Dermis blood vessel endothelial cell (primary cell): ENCODE results near the gene PXDN. TPM values are rescaled to one million over a fixed set of nuclear protein-coding genes. Genes with fewer than 3 reads are reported as not detected.
A peak's percentile ranks its signal among the peaks of the same experiment; 100 is the strongest.
"Not testable (repeated sequence)": the region's sequence is repeated elsewhere in the genome, so short reads cannot be mapped to it uniquely, and the experiment has no call there.

ENCODE experiments used
- DNase-seq: peaks from one replicate; pipeline ENCODE4 v3.0.0; 2010
- total RNA-seq: library from RNA; depleted of rRNA; stranded (reverse); fragments of >200 nt; gene quantifications from 2 replicates; pipeline ENCODE4 v1.2.3, GENCODE V29; 2014

The PXDN gene
- total RNA-seq, 1 donor from 2014 or later: 563 TPM

DNA sequence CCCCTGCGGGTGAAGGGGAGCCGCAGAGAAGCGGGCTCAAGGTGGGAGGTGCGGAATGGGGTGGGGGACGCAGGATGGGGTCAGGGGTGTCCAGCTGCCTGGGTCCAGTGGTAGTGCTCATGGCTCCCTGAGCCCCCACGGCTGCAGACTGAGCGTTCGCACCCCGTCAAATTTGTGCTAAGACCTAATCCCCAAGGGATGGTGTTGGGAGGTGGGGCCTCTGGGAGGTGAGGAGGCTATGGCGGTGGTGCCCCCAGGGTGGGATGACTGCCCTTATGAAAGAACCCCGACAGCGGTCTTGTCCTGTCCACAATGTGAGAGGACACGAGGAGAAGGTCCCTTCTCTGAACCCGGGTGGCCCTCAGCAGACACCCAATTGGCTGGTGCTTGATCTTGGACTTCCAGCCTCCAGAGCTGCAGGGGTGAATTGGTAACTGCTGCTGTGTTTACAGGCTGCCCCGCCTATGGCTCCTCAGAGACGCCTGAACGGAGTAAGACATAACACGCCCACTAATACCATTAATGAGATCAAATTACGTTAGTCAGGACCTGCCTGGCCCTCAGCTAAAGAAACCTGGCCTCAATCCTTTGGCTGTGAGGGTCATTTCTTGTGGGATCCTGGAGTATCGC, 42.6 kb downstream of the PXDN start:
- DNase-seq: no peak

DNA sequence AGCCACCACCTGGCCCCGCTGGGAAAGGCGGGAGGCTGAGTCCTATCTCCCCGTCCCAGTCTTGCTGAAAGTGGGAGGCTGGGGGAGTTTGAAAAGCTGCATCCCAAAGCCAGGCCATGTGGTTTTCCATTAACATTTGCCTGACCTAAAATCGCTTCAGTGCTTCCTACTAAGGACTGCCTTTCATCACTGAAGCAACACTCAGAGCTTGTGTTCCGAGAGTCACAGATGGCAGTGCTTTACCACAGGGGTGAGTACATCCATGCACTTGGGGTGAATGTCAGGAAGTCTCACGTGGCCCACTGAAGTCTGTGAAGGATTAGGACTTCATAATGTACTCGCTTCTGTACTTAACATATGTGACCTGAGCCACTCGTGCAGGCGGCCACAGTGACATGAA, 43.3 kb downstream of the PXDN start:
- DNase-seq: no peak

DNA sequence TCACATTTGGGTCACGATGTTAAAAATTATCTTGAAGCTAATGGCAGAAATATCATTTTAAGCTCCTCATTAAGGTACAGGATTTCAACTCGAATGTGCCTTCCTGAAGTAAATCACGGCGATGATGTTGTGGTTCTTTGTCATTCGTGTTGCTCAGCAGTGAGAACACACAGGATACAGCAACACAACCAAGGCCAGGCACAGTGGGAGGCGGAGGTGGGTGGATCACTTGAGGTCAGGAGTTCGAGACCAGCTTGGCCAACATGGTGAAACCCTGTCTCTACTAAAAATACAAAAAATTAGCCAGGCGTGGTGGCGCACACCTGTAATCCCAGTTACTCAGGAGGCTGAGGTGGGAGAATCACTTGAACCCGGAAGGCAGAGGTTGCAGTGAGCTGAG, 43.9 kb downstream of the PXDN start:
- DNase-seq: not testable (repeated sequence)

DNA sequence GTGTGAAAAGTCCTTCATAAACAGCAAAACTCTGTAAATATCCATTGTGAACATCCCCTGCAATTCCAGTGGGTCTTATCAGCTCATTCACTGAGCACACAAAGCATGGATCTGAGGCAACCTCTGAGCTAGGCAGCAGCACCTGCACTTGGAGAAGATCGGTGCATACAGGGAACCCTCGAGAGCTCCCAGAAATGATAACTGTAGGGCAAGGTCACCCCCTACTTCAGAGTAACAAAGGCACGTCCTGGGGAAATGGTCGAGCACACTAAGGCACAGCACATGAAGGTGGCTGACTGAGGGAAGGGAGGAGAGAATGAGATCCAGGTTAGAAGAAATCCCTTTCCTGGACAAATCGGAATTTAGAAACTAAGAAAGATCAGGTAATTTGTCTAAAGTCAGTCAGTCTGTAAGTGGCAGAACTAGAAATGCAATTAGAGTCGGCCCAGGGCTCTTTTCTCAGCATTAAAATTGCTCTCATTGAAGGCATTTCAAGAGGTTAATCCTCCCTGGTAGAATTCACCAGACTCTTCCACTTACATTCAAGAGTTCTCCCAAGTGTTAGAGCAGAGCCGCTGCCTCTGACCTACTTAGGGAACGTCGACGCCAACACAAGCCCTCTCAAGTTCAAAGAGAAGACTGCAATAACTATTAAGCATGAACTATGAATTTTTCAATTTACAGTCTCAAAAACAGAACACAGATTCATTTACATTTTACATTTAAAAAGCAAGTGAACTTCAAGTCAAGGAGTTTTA, 45.9 kb downstream of the PXDN start:
- DNase-seq: no peak

DNA sequence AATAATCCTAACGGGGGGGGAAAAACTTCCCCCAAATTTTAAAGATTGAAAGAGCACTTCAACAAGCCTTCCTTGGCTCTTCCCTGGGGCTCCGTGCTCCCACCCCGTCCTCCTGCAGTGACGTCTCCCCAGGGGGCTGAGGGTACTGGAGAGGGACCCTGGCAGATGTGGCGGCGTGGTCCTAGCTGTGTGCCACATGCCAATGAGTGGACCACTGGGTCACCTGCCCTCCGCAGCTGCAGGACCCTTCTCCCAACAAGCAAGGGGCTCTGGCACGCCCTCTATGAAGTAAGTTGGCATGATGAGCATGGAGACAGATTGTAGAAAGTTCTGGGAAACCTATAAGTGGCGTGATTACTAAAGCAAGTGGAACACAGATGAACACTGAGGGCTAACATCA, 46.7 kb downstream of the PXDN start:
- DNase-seq: no peak

DNA sequence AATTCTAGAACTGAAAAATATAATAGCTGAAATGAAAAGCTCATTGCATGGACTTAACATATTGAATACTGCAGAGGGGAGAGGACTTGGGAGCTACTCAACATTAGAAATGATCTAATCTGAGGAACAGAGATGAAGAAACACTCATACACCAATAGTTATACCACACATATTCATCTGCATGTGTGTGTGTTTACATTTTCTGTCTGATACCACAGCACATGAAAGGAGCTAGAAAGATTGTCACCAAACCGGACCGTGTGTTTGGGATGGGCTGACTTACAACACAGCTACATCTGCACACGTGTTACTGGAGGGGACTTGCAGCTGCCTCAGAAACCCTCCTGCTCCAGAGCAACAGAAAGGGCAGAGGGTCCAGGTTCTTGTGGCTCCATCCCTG, 47.8 kb downstream of the PXDN start:
- no peak for DNase-seq

DNA sequence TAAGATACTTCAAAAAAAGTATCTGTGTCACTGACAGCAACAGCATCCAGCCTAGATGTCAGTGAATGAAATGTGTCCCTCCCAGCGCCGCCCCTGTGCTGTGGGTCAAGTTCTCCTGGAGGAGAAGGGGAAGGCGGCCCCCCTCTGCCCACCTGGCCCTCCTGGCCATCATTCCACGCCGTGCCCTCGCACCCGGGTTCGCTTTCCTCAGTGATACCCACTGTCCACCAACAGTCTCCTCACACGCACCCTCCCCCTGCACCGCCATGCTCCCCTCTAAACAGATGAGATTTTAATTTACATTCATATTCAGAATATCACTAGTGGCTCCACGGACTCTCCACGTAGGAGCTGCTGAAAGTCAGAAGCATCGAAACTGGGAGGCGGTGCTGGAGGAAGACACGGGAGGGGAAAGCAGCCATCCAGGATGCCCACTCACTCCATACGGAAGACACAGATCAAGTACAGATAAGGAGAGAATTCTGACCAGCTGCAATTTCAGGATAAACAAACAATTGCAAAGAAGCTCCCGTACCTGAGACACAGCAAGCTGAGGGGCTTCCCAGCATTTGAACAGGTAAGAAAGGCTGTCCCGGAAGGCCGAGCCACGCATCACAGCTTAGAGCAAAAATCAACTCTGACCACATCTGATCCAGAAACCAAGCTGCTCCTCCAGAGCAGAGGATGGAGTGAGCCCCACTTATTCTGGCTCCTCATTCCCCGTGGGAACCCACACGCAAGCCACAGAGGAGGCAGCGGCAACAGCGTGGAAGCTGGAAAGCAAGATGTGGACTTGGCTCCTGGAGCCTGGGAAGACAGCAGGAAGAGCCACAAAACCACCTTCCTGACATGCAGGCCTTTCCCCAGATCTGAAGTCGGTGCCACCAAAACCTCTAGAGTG, 49.7 kb downstream of the PXDN start:
- no peak for DNase-seq

DNA sequence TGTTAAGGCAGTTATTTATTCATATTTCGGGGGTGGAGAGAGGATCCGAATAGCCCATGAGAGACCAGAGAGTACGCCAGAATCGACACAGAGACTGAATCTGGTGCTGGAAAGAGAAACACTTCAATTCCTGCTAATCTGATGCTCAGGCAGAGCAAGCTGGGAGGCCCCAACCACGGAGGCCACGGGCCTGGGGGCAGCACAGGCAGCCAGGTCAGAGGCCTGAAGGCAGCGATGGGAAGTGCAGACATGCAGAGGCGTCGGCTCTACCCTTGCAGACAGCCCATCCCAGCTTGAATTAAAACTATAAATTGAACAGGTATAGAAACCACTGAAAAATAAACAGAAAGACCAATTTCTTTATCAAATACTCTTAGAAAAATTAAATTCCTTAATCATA, 50.6 kb downstream of the PXDN start:
- DNase-seq: no peak

DNA sequence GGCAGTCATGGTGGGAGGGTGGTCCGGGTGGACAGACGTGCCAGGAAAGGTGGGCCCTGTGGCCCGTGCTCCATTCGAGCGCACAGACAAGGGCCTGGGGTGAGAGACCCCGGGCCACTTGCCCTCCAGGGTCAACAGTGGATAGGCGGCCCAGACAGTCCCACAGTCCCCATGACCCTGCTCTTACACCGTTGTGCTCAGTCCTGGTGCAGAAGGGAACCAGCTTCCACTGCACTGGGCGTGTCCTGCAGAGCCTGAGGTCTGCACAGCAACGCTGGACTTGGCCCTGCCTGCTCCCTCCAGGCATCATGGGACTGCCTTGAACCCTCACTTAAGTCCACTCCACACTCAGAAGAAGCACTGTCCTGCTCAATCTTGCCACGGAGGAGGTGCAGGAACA, 52.0 kb downstream of the PXDN start:
- no peak for DNase-seq

DNA sequence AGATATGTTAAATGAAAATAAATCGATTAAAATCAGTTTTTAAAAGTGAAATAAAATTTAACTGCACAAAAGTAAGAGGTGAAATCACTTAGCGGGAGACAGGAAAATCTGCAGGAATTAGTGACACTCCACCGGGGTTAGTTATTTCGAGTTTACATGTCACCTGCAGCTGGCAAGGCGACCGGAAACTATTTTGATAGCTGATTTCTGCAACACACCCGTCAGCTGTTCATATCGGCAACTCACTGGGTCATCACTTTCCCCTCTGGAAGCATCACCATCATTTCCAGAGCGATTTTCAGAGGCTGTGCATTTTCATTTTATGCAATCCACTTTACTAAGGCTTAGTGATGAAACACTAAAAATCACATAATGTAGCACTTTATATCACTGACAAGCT, 52.9 kb downstream of the PXDN start:
- no peak for DNase-seq

DNA sequence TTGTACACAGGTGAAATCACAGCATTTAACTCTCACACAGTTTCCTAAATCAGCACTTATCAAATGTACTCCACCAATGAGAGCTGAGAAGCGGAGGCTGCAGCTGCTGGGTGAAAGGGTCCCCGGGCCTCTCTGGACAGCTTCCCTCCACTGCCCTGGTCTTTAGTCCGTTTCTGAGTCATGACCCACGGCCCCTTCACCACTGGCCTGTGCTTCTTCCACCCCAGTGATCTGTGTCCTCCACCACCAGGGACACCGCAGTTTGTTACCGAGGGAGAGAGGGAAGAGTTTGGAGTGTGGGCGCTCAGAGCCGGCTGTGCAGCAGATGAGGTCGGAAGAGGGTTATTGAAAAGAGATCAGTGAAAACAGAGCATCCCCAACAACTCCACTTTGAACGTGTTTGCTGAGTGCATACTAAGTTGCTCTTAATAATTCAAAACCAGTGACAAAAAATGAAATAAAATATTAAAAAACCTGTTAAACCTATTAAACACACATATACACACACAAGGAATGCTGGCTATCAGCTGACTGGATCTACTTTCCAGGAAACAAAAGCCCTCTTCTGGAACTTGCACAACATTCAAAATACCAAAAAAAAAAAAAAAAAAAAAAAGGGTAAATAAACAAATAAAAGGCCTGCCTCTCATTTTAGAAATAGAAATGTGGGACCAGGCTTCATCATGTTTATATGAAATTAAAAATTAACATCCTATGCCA, 54.1 kb downstream of the PXDN start:
- no peak for DNase-seq

DNA sequence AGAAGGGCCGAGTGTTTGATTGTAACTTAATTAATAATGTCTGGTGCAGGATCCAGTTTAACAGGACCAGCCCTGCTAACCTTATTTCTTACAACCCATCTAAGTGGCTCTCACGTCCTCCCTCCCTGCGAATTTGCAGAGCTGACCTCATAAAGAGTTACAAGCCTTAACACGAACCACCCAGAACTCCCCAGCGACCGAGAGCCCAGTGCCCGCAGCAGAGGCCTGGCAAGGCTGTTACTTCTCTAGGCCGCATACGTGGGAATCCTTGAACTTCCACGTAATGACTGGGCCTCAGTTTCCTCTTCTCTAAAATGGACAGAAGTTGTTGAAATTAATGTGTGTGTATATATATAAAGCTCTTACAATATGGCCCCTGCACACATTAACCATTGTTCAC, 55.5 kb downstream of the PXDN start:
- no peak for DNase-seq

DNA sequence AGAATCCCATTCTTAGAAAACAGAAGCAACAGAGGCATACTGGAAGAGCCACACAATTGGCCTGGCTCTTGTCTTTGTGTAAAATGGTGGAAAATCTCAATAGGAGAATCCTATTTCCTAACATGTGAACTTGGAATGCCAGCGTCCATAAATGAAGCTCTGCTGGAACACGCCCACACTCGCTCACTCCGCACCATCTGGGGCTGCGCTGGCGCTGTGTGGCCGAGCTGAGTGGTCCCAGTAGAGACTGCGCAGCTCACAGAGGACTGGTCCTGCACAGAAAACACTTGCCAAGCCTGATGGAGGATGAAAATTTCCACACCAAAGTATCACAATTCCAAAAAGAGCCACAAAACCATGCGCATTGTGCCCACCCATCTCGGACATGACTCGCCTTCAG, 56.2 kb downstream of the PXDN start:
- no peak for DNase-seq

DNA sequence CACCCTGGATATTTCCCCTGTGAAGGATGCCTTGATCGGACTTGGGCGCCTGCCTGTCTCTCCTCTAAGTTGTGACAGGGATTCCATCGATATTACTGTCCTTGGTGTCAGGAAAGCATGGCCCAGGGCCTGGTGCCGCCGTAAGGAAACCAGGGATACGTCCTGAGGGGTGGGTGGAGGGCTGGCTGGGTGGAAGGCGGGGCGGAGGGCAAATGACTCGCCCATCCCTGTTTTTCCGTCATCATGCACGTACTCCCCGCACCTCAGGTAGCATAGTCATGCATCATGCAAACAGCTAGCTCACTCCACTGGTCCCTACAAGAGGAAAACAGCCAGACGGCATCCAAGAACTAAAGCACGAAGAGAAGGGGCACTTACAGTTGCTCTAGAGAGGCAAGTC, 57.1 kb downstream of the PXDN start:
- DNase-seq: no peak

DNA sequence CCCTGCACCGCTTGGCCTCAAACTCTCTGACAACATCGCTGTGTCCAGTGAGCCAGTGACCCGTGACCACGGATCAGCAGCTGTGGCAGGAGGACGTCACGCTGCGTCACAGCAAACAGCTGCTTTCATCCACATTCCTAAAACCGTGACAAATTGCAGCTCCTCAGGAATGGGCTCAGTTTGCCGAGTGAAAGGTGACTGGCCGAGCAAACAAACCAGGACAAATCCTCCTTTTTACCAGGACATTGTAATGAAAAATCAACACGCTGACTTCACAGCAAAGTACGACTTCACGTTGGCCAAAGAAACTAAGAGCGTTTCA, 57.6 kb downstream of the PXDN start:
- DNase-seq: no peak

DNA sequence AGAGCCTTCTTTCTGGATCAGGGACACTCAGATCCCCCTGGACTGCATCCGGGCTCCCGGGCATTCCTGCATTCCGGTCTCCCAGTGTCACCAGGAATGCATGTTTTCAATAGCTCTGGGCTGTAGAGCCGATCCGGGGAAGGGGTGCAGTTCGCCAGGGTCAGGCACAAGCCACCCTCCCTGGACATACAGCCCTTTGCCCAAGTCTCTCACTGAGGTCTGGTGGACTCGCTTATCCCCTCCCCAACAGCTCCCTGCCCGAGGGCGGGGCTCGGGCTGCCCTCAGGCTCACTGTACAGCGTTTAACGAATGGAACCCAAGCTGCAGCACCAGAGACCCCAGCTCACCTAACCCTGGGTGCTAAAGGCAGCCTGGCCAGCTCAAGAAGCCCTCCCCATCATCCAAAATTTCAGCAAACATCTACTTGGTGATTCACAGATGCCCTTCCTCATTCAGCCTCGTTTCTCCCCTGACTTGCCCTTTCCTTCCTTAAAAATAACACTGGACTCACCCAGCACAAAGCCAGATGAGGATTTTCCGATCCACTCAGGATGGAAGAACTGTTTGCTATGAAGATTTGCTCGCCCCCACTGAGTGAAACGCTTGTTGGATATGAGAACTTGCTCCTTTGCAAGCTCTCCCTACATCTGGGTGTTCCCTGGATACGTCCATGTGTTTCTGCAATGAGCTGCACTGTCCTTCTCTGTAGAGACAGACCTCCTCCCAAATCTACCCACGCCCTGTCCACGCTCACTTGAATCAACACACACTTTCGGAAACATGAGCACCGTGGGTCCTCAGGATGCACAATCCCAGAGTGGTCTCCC, 58.1 kb downstream of the PXDN start:
- peak; percentile 78 for DNase-seq

DNA sequence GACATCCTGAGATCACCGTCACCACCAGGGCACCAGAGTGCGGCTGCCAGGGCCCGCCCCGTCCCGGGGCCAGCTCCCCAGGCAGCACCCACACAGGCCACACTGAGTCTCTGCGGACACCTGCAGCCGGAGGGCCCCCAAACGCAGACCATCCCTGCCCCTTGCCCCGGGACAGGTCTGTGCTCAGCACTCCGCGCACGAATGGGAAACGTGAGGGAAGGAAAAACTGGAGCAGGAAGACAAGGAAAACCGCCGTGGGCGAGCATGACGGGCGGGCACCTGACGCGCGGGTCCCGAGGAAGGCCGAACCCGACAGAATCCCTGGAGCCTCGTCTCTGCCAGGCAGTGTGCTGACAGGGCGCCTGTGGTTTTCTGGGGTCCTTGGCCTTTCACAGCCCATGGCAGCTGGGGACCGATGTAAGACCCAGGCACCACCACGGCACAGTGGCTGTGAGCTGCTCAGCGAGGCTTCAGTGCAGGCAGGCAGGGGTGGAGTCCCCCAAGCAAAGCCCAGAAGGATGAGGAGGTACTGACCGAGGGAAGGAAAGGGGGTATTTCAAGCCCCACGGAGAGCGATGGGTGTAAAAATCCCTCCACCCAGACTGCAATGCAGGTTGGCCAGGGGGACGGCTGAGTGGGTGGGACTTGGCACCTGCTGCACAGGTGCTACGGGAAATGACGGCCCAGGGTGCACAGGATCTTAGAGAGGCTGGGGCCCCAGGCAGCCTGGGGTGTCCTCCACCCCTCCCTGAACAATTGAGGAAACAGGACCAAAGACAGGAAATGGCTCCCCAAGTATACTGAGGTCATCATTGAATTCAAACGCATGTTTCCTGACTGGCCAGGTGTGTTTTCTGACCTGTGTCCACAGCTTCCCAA, 59.0 kb downstream of the PXDN start:
- no peak for DNase-seq

DNA sequence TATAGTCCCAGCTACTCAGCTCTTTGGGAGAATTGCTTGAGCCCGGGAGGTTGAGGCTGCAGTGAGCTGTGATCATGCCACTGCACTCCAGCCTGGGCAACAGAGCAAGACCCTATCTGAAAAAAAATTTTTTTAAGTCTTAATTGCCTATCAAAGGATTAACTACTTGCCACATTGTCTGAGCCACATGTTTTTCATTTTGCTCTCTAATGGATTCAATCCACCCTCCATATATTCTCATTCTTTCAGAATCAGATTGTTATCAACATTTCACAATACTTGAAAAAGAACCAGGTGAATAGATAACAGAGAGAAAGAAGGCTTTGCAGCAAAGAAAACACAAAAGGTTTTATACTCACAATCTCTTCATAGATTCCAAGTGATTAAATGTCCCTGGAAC, 61.0 kb downstream of the PXDN start:
- no peak for DNase-seq

DNA sequence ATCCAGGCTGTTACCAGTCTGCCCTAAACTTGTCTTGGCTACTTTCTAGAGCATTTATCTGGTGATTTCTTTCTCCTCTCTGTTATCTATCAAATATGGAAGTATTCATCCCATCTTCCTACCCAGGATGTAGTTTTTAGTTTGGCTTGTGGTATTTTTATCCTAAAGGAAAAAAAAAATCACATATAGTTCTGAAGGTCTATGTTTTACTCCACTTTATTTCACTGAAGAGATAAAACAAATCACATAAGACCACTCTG, 62.2 kb downstream of the PXDN start:
- DNase-seq: no peak

DNA sequence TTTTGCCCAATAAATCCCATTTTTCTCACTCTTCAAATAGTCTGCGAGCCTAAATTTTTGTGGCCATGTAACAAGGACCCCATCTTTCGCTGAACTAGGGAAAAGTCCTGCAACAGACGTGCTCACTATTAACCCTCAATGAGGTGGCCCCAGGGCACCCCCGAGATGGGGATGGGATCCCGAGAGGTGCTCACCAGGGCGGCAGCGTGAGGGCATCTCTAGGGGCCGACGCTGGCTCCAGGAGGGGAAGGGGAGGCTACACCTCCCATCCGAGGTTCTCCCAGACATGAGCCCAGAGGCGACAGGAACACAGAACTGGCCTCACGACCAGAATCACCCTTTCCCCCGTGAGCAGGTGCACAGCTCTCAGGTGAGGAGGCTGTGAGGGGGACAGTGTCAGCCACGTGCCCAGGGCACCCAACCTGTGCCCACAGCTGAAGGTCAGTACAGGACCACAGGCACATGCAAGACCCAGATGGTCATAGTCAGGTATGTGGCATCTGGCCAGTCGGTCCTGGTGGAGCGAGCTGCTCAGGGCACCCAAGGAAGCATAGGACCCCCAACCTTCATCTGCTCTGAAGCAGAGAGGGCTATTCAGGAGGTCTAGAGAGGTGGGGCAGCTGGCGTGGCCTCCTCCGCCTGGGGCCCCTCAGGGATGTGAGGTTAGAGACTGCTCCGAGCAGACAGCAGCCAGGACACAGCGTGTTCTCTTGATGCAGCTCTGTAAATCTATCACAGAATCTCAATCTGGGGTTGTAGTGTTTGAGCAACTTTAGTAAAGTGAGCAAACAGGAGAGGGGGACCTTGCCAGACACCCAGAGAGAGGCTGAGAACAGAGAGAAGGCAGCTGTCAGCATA, 62.8 kb downstream of the PXDN start:
- DNase-seq: no peak

DNA sequence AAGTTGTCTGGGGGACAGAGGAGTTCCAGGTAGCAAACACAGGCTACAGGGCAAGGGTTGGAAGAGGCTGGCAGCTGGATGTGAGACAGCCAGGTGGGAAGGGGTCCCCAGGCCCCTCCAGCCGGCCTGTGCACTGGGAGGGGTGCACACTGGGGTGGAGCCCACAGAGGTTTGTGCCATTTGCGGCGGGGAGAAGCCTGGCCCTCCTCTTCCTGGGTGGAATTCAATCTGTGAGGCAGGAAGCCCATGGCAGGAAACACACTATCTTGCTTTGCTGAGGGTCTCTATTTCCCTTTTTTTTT, 63.3 kb downstream of the PXDN start:
- DNase-seq: no peak
